ENCODE measurements around the gene SAMD8.

- TF ChIP-seq, protein P1, sequence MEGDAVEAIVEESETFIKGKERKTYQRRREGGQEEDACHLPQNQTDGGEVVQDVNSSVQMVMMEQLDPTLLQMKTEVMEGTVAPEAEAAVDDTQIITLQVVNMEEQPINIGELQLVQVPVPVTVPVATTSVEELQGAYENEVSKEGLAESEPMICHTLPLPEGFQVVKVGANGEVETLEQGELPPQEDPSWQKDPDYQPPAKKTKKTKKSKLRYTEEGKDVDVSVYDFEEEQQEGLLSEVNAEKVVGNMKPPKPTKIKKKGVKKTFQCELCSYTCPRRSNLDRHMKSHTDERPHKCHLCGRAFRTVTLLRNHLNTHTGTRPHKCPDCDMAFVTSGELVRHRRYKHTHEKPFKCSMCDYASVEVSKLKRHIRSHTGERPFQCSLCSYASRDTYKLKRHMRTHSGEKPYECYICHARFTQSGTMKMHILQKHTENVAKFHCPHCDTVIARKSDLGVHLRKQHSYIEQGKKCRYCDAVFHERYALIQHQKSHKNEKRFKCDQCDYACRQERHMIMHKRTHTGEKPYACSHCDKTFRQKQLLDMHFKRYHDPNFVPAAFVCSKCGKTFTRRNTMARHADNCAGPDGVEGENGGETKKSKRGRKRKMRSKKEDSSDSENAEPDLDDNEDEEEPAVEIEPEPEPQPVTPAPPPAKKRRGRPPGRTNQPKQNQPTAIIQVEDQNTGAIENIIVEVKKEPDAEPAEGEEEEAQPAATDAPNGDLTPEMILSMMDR (IDR thresholded peaks at IDR 0.05) = no peak
- TF ChIP-seq POLR2A (IDR thresholded peaks at IDR 0.05) = no peak
Observed at GRCh38 chr10:75179657-75180177, 68.3 kb downstream of the SAMD8 start.

Measured in Peyer's patch (tissue), 4 donors.